NB4 (cell line): ENCODE results near the gene OSBPL9.

Experiments used
- CTCF ChIP-seq: IDR thresholded peaks from one replicate; pipeline ENCODE4 v1.5.1; 2012; ENCODE audit warnings: low read depth, low read length
- MAX ChIP-seq: IDR thresholded peaks from 2 replicates; pipeline ENCODE4 v1.6.1; 2011; ENCODE audit warnings: low read depth, low read length
- POLR2A ChIP-seq: IDR thresholded peaks from 2 replicates; pipeline ENCODE4 v1.6.1; 2011; ENCODE audit warnings: mild to moderate bottlenecking; ENCODE audit not compliant: insufficient read length; ENCODE audit errors: extremely low read depth

GRCh38 chr1:51607681-51608095 lies 9.2 kb upstream of the OSBPL9 start:
- TF ChIP-seq POLR2A (no peak), CTCF (no peak), MAX (no peak)
